ENCODE data around the gene DNAH11. TPM values are rescaled to one million over a fixed set of nuclear protein-coding genes. Genes with fewer than 3 reads are reported as not detected.

Gene DNAH11
- total RNA-seq, 1 experiment from 2014 or later: 1.6 TPM

DNA sequence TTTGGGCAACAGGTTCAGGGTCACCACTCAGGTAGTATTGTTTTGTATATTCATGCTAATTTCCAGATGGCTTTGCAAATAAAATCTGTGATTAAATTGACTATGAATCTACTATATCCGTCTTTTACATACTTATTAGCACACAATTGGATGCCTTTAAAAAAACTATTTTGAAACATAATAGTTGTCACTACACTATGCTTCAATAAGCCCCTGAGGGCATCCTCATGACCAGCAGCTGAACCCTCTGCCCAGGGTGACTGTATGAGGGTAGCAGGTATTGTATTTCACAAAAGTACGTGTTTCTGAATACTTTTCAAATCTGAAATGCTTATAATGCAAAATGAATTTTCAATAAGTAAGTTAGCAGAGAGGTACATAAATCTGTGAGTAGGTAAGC lies 97.3 kb downstream of the DNAH11 start:
- Histone ChIP-seq H3K9me2 (replicated peaks; ENCODE audit: low read length) (no peaks in the 10 kb centered on the region), H3K9ac (ENCODE audit: low read length) (no peak overlapping the region), H2AFZ (ENCODE audit: low read length) (no peak overlapping the region), H3K36me3 (ENCODE audit: low read depth, low read length) (no peaks in the 10 kb centered on the region), H3K9me3 (ENCODE audit: low read length) (no peaks in the 10 kb centered on the region), H3F3A (ENCODE audit: low read length, unreplicated experiment) (no peaks in the 10 kb centered on the region), H3K27me3 (ENCODE audit: low read length) (peaks cover 64% of the 10 kb centered on the region), H3K27ac (ENCODE audit: low read length) (peak overlapping the region; percentile 14; the same call in 1 of the 2 replicates), H3K4me2 (ENCODE audit: low read length) (peak overlapping the region; percentile 18; the same call in 1 of the 2 replicates), H3K4me1 (ENCODE audit: insufficient read depth, low read length) (peaks cover 30% of the 10 kb centered on the region), H3K4me3 (ENCODE audit: low read length) (no peak overlapping the region), H3K79me2 (ENCODE audit: low read length) (no peaks in the 10 kb centered on the region), H4K20me1 (ENCODE audit: low read length) (no peaks in the 10 kb centered on the region)
- TF ChIP-seq EZH2phosphoT487 (IDR thresholded peaks at IDR 0.05; ENCODE audit: borderline replicate concordance, low read length): no peak
- no peak for TF ChIP-seq EZH2 (IDR thresholded peaks at IDR 0.05; ENCODE audit: low read length, unreplicated experiment)
- TF ChIP-seq, protein P1, sequence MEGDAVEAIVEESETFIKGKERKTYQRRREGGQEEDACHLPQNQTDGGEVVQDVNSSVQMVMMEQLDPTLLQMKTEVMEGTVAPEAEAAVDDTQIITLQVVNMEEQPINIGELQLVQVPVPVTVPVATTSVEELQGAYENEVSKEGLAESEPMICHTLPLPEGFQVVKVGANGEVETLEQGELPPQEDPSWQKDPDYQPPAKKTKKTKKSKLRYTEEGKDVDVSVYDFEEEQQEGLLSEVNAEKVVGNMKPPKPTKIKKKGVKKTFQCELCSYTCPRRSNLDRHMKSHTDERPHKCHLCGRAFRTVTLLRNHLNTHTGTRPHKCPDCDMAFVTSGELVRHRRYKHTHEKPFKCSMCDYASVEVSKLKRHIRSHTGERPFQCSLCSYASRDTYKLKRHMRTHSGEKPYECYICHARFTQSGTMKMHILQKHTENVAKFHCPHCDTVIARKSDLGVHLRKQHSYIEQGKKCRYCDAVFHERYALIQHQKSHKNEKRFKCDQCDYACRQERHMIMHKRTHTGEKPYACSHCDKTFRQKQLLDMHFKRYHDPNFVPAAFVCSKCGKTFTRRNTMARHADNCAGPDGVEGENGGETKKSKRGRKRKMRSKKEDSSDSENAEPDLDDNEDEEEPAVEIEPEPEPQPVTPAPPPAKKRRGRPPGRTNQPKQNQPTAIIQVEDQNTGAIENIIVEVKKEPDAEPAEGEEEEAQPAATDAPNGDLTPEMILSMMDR (conservative IDR thresholded peaks at IDR 0.05; ENCODE audit: low read depth, low read length): no peak
- intact Hi-C loops (cut with micrococcal nuclease): no loop called here
- ChIA-PET CTCF (no interaction called here), POLR2A (ENCODE audit: unreplicated experiment) (interaction anchor here (0.6 kb wide), 1 partner anchor 94 kb away, joined by 3 read pairs; no protein-coding TSS in a partner anchor)
- ATAC-seq (peak; percentile 29), DNase-seq (peak; percentile 47)
- no TSS peak for BruUV-seq (replicated peaks)

DNA sequence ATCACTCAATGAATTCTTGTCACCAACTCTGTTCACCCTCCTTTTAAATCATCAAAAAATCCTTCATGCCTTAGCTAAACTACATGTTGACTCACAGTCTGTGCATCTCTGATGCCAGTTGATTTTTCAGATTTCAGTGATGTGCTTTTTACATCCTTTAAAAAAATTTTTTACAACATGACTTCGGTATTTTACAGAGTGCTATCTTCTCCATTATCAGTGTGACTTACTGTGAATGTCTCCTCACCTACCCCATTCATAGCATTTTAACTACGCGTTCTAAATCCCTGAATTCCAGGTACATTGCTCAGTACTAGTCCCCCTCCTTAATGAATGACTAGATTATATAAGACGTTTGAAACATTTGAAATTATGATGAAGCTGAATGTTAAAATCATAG lies 98.7 kb downstream of the DNAH11 start:
- no peaks in the 10 kb centered on the region for H4K20me1 ChIP-seq (ENCODE audit: low read length)
- BruUV-seq (replicated peaks): no TSS peak
- H3K9me3 ChIP-seq (ENCODE audit: low read length): no peaks in the 10 kb centered on the region
- peak; percentile 42 for DNase-seq
- no peaks in the 10 kb centered on the region for H3K79me2 ChIP-seq (ENCODE audit: low read length)
- no peak overlapping the region for H3K27ac ChIP-seq (ENCODE audit: low read length)
- no peaks in the 10 kb centered on the region for H3K36me3 ChIP-seq (ENCODE audit: low read depth, low read length)
- no peaks in the 10 kb centered on the region for H3F3A ChIP-seq (ENCODE audit: low read length, unreplicated experiment)
- no peaks in the 10 kb centered on the region for H3K9me2 ChIP-seq (replicated peaks; ENCODE audit: low read length)
- peaks cover 64% of the 10 kb centered on the region for H3K27me3 ChIP-seq (ENCODE audit: low read length)
- H3K4me2 ChIP-seq (ENCODE audit: low read length): no peak overlapping the region
- intact Hi-C loops (cut with micrococcal nuclease): no loop called here
- ChIA-PET CTCF (no interaction called here), POLR2A (ENCODE audit: unreplicated experiment) (no interaction called here)
- no peak overlapping the region for H3K4me3 ChIP-seq (ENCODE audit: low read length)
- H3K4me1 ChIP-seq (ENCODE audit: insufficient read depth, low read length): peaks cover 30% of the 10 kb centered on the region
- TF ChIP-seq EZH2 (IDR thresholded peaks at IDR 0.05; ENCODE audit: low read length, unreplicated experiment) (no peak), EZH2phosphoT487 (IDR thresholded peaks at IDR 0.05; ENCODE audit: borderline replicate concordance, low read length) (no peak)
- TF ChIP-seq, protein P1 (conservative IDR thresholded peaks at IDR 0.05; ENCODE audit: low read depth, low read length): no peak
- H2AFZ ChIP-seq (ENCODE audit: low read length): no peak overlapping the region
- ATAC-seq: no peak
- no peak overlapping the region for H3K9ac ChIP-seq (ENCODE audit: low read length)

DNA sequence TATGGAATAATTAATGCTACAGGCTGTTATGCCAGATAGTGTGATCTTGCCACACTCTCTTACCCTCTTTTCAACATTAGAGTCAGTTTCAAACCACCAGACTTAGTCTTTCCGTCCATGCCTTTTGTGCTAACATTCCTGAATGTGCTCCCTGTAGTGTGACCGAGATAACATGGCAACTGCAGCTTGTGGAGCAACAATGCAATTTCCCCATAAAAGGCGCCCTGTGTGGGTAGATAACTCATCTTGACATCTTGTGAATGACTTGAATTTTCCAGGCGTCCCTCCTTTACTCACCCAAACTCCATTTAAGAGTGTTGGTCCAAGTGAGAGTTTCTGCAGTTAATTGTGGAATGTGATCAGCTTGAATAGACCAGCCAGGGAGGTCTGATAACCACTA lies 99.6 kb downstream of the DNAH11 start:
- Histone ChIP-seq H3K9me2 (replicated peaks; ENCODE audit: low read length) (no peaks in the 10 kb centered on the region), H3K79me2 (ENCODE audit: low read length) (no peaks in the 10 kb centered on the region), H3K9me3 (ENCODE audit: low read length) (no peaks in the 10 kb centered on the region), H3F3A (ENCODE audit: low read length, unreplicated experiment) (no peaks in the 10 kb centered on the region), H3K27me3 (ENCODE audit: low read length) (peaks cover 55% of the 10 kb centered on the region), H3K27ac (ENCODE audit: low read length) (no peak overlapping the region), H2AFZ (ENCODE audit: low read length) (no peak overlapping the region), H4K20me1 (ENCODE audit: low read length) (no peaks in the 10 kb centered on the region), H3K9ac (ENCODE audit: low read length) (no peak overlapping the region), H3K4me1 (ENCODE audit: insufficient read depth, low read length) (peaks cover 30% of the 10 kb centered on the region), H3K4me2 (ENCODE audit: low read length) (no peak overlapping the region), H3K36me3 (ENCODE audit: low read depth, low read length) (no peaks in the 10 kb centered on the region), H3K4me3 (ENCODE audit: low read length) (no peak overlapping the region)
- POLR2A ChIA-PET (ENCODE audit: unreplicated experiment): no interaction called here
- DNase-seq (no peak), ATAC-seq (no peak)
- BruUV-seq (replicated peaks): no TSS peak
- intact Hi-C loops (cut with micrococcal nuclease): no loop called here
- no peak for TF ChIP-seq EZH2 (IDR thresholded peaks at IDR 0.05; ENCODE audit: low read length, unreplicated experiment)
- no peak for TF ChIP-seq EZH2phosphoT487 (IDR thresholded peaks at IDR 0.05; ENCODE audit: borderline replicate concordance, low read length)
- TF ChIP-seq, protein P1 (conservative IDR thresholded peaks at IDR 0.05; ENCODE audit: low read depth, low read length): no peak
- CTCF ChIA-PET: no interaction called here

Data from PC-3 (cell line).